Activated CD4-positive, alpha-beta T cell treated with anti-CD3 and anti-CD28 coated beads, Interleukin-2, Interleukin-4, amounts not matched to agents 100 ng/mL and 50 ng/mL, durations not matched to agents 16 hours and 8 hours (primary cell): ENCODE results near the gene SNX20.

Source experiments
- DNase-seq: peaks from one replicate; pipeline ENCODE4 v3.0.0-alpha.2; 2020; ENCODE audit warnings: low spot score

SNX20 gene

GRCh38 chr16:50704245-50704644, 23.1 kb upstream of the SNX20 start:
- no peak for DNase-seq

- DNase-seq: no peak
Measured at GRCh38 chr16:50702725-50703124, 21.6 kb upstream of the SNX20 start.

DNA sequence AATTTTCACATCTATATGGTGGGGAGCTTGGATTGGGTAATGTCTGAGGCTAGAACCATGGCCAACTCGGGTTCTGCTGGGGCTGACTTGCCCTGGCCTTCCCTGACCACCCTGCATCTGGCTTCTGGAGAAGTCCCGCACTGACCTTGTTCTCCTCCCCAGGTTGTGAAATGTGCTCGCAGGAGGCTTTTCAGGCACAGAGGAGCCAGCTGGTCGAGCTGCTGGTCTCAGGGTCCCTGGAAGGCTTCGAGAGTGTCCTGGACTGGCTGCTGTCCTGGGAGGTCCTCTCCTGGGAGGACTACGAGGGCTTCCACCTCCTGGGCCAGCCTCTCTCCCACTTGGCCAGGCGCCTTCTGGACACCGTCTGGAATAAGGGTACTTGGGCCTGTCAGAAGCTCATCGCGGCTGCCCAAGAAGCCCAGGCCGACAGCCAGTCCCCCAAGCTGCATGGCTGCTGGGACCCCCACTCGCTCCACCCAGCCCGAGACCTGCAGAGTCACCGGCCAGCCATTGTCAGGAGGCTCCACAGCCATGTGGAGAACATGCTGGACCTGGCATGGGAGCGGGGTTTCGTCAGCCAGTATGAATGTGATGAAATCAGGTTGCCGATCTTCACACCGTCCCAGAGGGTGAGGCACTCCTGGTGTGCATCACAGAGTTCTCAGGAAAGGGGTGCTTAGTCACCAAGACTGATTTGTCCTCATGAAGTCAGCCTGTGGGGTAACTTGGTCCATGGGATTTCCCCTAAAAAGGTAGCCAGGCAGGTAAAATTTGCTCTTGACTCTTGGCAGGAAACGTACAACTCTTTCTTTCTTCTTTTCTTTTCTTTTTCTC, 18.4 kb upstream of the SNX20 start:
- DNase-seq: peak; percentile 81

GRCh38 chr16:50697881-50698767, 17.0 kb upstream of the SNX20 start:
- peak; percentile 42 for DNase-seq

DNA sequence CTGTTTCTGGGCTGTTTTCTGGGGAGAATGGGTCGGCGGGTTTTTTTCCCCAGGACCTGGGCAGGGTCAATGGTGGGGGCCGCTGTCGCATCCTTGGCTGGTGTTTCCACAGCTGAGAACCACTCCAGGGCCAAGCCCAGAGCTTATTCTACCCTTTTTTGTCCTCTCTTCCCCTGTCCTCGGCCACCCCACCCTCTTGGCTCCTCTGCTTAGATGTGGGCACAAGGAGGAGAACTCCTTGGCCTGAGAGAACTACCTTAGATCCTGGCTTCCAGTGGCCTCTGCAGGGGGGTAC, 16.3 kb upstream of the SNX20 start:
- DNase-seq: no peak

- peak; percentile 53 for DNase-seq
Measured at GRCh38 chr16:50696575-50697420, 15.7 kb upstream of the SNX20 start.

DNA sequence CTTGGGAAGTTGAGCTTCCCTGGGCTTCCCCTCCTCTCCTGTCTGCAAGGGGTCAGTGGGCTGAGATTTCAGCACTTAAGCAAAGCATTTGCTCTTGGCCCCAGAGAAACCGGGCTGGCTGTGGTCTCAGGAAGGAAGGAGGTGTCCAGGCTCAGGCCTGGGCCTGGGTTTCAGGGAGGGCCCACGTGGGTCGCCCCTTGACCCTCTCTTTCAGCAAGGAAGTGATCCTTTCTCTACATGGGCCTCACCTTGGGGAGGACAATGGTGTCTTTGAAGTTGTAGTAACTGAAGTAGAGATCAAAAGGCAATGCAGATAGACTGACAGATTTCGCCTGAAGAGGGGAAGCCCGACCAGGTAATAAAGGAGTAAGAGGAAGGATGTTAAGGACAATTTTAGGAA, 15.0 kb upstream of the SNX20 start:
- no peak for DNase-seq

GRCh38 chr16:50695017-50696000, 14.2 kb upstream of the SNX20 start:
- DNase-seq: no peak

GRCh38 chr16:50694206-50694605, 13.1 kb upstream of the SNX20 start:
- DNase-seq: no peak

- no peak for DNase-seq
Measured at GRCh38 chr16:50692999-50693781, 12.1 kb upstream of the SNX20 start, which contains the start of gene NOD2. NOD2 (plus strand) TSS chr16:50693606; CDS start chr16:50699496, 5,890 bp downstream.

DNA sequence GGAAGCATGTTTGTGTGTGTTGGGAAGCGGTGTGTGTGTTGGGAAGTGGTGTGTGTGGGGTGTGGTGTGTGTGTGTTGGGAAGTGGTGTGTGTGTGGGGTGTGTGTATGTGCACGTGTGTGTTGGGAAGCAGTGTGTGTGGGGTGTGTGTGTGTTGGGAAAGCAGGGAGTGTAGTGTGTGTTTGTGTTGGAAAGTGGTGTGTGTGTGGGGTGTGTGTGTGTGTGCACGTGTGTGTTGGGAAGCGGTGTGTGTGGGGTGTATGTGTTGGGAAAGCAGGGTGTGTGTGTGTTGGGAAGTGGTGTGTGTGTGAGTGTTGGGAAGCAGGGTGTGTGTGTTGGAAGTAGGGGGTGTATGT, 11.5 kb upstream of the SNX20 start:
- DNase-seq: no peak

GRCh38 chr16:50690177-50690576, 9.1 kb upstream of the SNX20 start:
- no peak for DNase-seq

GRCh38 chr16:50688867-50689266, 7.8 kb upstream of the SNX20 start:
- no peak for DNase-seq

- DNase-seq: no peak
Measured at GRCh38 chr16:50688083-50688482, 7.0 kb upstream of the SNX20 start.

- no peak for DNase-seq
Measured at GRCh38 chr16:50685462-50686063, 4.5 kb upstream of the SNX20 start.

DNA sequence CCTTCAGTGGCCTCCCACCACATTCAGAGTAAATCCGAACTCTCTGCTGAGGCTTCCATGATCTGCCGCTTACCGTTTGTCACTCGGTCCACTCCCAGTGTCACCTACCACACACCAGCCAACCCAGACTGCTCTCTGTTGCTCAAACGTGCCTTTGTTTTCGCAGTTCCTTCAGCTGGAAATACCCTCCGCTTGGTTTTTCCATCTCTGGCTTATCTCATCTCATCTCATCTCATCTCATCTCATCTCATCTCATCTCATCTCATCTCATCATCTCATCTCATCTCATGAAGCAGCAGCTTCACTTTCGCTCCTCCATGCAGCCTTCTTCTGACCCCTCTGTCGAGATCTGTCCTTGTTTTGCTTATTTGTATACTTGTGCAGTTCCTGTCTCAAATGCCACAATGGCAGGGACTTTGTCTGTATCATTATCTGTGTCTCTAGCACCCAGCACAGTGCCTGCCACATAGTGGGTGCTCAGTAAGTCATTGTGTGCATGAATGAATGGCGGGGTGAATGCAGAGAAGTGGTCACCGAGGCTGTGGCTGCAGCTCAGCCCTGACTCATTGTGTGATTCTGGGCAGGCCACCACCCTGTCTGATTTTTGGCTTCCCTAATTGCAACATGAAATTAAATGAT, 3.8 kb upstream of the SNX20 start:
- peak; percentile 64 for DNase-seq

- DNase-seq: peak; percentile 77
Measured at GRCh38 chr16:50683689-50684374, 2.7 kb upstream of the SNX20 start.

GRCh38 chr16:50680556-50680893, 587 bp downstream of the SNX20 start:
- no peak for DNase-seq
